OCI-LY7 (cell line): ENCODE data around the gene CHADL. TPM values are rescaled to one million over a fixed set of nuclear protein-coding genes. Genes with fewer than 3 reads are reported as not detected.

Experiments
- BruUV-seq: library from RNA; stranded (reverse); fragments of 400-500 nt; replicated peaks from 2 replicates; lab custom pipeline; 2021; lab: Mats Ljungman, UMichigan
- CTCF ChIA-PET: fragments of 300-600 bp; sonication (Branson Sonifier 250); formaldehyde crosslinking; loops from one replicate; lab custom pipeline; 2022; ENCODE audit warnings: antibody characterized with exemption; ENCODE audit not compliant: unreplicated experiment; lab: Charles Lee
- POLR2A ChIA-PET: fragments of 300-600 bp; sonication (Branson Sonifier 250); formaldehyde crosslinking; loops from one replicate; lab custom pipeline; 2022; ENCODE audit warnings: antibody characterized with exemption; lab: Charles Lee
- DNase-seq: peaks from one replicate; pipeline ENCODE4 v3.0.0-alpha.2; 2015; ENCODE audit warnings: low spot score
- H2AFZ ChIP-seq: fragments of 200-600 bp; sonication (generic), shearing (Covaris generic); 2 replicates; pipeline ENCODE4 v1.6.1; 2014; ENCODE audit warnings: mild to moderate bottlenecking, antibody characterized with exemption, low read length, moderate library complexity
- H3K27ac ChIP-seq: fragments of 200-600 bp; sonication (generic); 2 replicates; pipeline ENCODE4 v1.5.1; 2014; ENCODE audit warnings: mixed run types, low read depth, mild to moderate bottlenecking, moderate library complexity, low read length, inconsistent platforms; ENCODE audit not compliant: poor library complexity, severe bottlenecking
- H3K36me3 ChIP-seq: fragments of 200-600 bp; sonication (generic); 2 replicates; pipeline ENCODE4 v1.6.1; 2014; ENCODE audit warnings: mild to moderate bottlenecking, antibody characterized with exemption, low read length, moderate library complexity, mixed read lengths; ENCODE audit not compliant: insufficient read depth
- H3K4me1 ChIP-seq: fragments of 200-600 bp; sonication (generic); 2 replicates; pipeline ENCODE4 v1.5.1; 2014; ENCODE audit warnings: mild to moderate bottlenecking, low read length; ENCODE audit not compliant: insufficient read depth, poor library complexity, severe bottlenecking
- H3K4me2 ChIP-seq: fragments of 200-600 bp; sonication (generic); 2 replicates; pipeline ENCODE4 v1.6.1; 2014; ENCODE audit warnings: mild to moderate bottlenecking, low read length
- H3K4me3 ChIP-seq: fragments of 200-600 bp; sonication (generic); 2 replicates; pipeline ENCODE4 v1.5.1; 2014; ENCODE audit warnings: mild to moderate bottlenecking, low read depth, low read length; ENCODE audit not compliant: poor library complexity, severe bottlenecking
- H3K79me2 ChIP-seq: fragments of 200-600 bp; sonication (generic); 2 replicates; pipeline ENCODE4 v1.6.1; 2016; ENCODE audit warnings: low read depth, mild to moderate bottlenecking, low read length, moderate library complexity, mixed read lengths; ENCODE audit not compliant: insufficient read depth
- H3K9me2 ChIP-seq: fragments of 200-600 bp; sonication (generic); 2 replicates; pipeline ENCODE4 v1.6.1; 2016; ENCODE audit warnings: mild to moderate bottlenecking, low read length, mixed read lengths; ENCODE audit not compliant: insufficient read depth
- H3K9me3 ChIP-seq: fragments of 200-600 bp; sonication (generic); 2 replicates; pipeline ENCODE4 v1.6.1; 2014; ENCODE audit warnings: mild to moderate bottlenecking, mixed run types, low read length, mixed read lengths
- H4K20me1 ChIP-seq: fragments of 200-600 bp; sonication (generic); 2 replicates; pipeline ENCODE4 v1.6.1; 2014; ENCODE audit warnings: mild to moderate bottlenecking, antibody characterized with exemption, low read length, moderate library complexity, mixed read lengths; ENCODE audit not compliant: insufficient read depth
- CTCF ChIP-seq: fragments of 200-600 bp; sonication (generic); conservative IDR thresholded peaks from 2 replicates; pipeline ENCODE4 v1.5.1; 2014; ENCODE audit warnings: mild to moderate bottlenecking, antibody characterized with exemption, low read length, moderate library complexity, mixed read lengths
- EZH2phosphoT487 ChIP-seq: fragments of 200-600 bp; sonication (generic); IDR thresholded peaks from 2 replicates; pipeline ENCODE4 v1.6.1; 2018; ENCODE audit warnings: low read depth, borderline replicate concordance, mild to moderate bottlenecking, mixed run types, antibody characterized with exemption, low read length, moderate library complexity, mixed read lengths
- intact Hi-C: fragments of 100-400 bp; cut with micrococcal nuclease; formaldehyde crosslinking; loops from one replicate; pipeline ENCODE4 v1.10.0; 2022; ENCODE audit not compliant: unreplicated experiment
- total RNA-seq, 2 experiments: library from RNA; depleted of rRNA in 1 of 2; stranded (reverse); fragments of >200 nt in 1 of 2; shearing (Covaris generic) in 1 of 2; gene quantifications; 2 replicates each; pipeline ENCODE4 v1.2.3, GENCODE V29; 2014 to 2022

Gene CHADL
- total RNA-seq, 2 experiments from 2014 or later, result 0.42 to 0.60 TPM

- no peak overlapping the region for H3K4me3 ChIP-seq
- no TSS peak for BruUV-seq
- H2AFZ ChIP-seq, result no peak overlapping the region
- no peaks in the 10 kb centered on the region for H3K4me1 ChIP-seq
- H3K9me2 ChIP-seq, result no peaks in the 10 kb centered on the region
- H4K20me1 ChIP-seq, result no peaks in the 10 kb centered on the region
- peaks cover 81% of the 10 kb centered on the region for H3K36me3 ChIP-seq
- TF ChIP-seq CTCF (no peak), EZH2phosphoT487 (no peak)
- intact Hi-C loops, result no loop called here
- no peak for DNase-seq
- no peak overlapping the region for H3K4me2 ChIP-seq
- no peak overlapping the region for H3K27ac ChIP-seq
- no peaks in the 10 kb centered on the region for H3K79me2 ChIP-seq
- no peaks in the 10 kb centered on the region for H3K9me3 ChIP-seq
- ChIA-PET CTCF (no interaction called here), POLR2A (no interaction called here)
Measured at GRCh38 chr22:41248758-41249157, 8.0 kb upstream of the CHADL start.

GRCh38 chr22:41248314-41248713 is 7.6 kb upstream of the CHADL start:
- intact Hi-C loops, result no loop called here
- Histone ChIP-seq H3K36me3 (peaks cover 77% of the 10 kb centered on the region), H3K27ac (no peak overlapping the region), H3K9me3 (no peaks in the 10 kb centered on the region), H4K20me1 (no peaks in the 10 kb centered on the region), H2AFZ (no peak overlapping the region), H3K9me2 (no peaks in the 10 kb centered on the region), H3K4me2 (no peak overlapping the region), H3K79me2 (no peaks in the 10 kb centered on the region), H3K4me3 (no peak overlapping the region), H3K4me1 (no peaks in the 10 kb centered on the region)
- TF ChIP-seq EZH2phosphoT487 (no peak), CTCF (no peak)
- CTCF ChIA-PET, result no interaction called here
- POLR2A ChIA-PET, result no interaction called here
- no peak for DNase-seq
- BruUV-seq, result no TSS peak

GRCh38 chr22:41247703-41248102 is 7.0 kb upstream of the CHADL start:
- intact Hi-C loops, result no loop called here
- Histone ChIP-seq H3K79me2 (no peaks in the 10 kb centered on the region), H3K9me3 (no peaks in the 10 kb centered on the region), H3K4me1 (no peaks in the 10 kb centered on the region), H4K20me1 (no peaks in the 10 kb centered on the region), H3K4me2 (no peak overlapping the region), H3K36me3 (peaks cover 71% of the 10 kb centered on the region), H3K4me3 (no peak overlapping the region), H3K27ac (no peak overlapping the region), H3K9me2 (no peaks in the 10 kb centered on the region), H2AFZ (no peak overlapping the region)
- no peak for DNase-seq
- no peak for TF ChIP-seq EZH2phosphoT487
- POLR2A ChIA-PET, result no interaction called here
- CTCF ChIA-PET, result no interaction called here
- no TSS peak for BruUV-seq
